Prostate gland (tissue), 2 donors: ENCODE data around the gene EEF1AKMT2.

ENCODE experiments used
- POLR2A ChIP-seq: fragments of 450-650 bp; IDR thresholded peaks from one replicate; pipeline ENCODE4 v1.6.1; 2016; ENCODE audit warnings: antibody characterized with exemption, mild to moderate bottlenecking
- POLR2AphosphoS5 ChIP-seq: sonication (generic); formaldehyde crosslinking; IDR thresholded peaks from one replicate; pipeline ENCODE4 v1.6.1; 2017; ENCODE audit warnings: antibody characterized with exemption
- TF ChIP-seq, protein P1 (sequence below), 4 experiments: fragments of 200-600 bp in 2 of 4; fragments of 450-650 bp in 2 of 4; sonication (generic) in 2 of 4; IDR thresholded peaks; 1 replicate in 3 of 4; 2 replicates in 1 of 4; pipeline ENCODE4 v1.5.1; 2016 to 2019; ENCODE audit warnings: antibody characterized with exemption in 4 of 4, mild to moderate bottlenecking in 2 of 4, moderate library complexity in 2 of 4

DNA sequence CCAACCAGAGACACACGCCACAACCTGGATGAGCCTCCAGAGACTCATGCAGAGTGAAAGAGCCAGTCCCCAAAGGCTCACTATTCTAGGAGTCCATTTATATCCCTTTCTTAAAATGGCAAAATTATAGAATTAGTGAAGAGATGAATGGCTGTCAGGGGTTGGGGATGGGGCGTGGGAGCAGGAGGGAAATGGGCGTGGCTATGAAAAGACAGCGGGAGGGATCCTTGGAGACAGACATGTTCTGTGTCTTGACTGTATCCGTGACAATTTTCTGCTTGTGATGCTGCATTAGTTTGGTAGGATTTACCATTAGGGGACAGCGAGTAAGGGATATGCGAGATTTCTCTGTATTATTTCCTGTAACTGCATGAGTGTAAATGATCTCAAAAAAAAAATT, 80.5 kb downstream of the EEF1AKMT2 start:
- TF ChIP-seq, protein P1, sequence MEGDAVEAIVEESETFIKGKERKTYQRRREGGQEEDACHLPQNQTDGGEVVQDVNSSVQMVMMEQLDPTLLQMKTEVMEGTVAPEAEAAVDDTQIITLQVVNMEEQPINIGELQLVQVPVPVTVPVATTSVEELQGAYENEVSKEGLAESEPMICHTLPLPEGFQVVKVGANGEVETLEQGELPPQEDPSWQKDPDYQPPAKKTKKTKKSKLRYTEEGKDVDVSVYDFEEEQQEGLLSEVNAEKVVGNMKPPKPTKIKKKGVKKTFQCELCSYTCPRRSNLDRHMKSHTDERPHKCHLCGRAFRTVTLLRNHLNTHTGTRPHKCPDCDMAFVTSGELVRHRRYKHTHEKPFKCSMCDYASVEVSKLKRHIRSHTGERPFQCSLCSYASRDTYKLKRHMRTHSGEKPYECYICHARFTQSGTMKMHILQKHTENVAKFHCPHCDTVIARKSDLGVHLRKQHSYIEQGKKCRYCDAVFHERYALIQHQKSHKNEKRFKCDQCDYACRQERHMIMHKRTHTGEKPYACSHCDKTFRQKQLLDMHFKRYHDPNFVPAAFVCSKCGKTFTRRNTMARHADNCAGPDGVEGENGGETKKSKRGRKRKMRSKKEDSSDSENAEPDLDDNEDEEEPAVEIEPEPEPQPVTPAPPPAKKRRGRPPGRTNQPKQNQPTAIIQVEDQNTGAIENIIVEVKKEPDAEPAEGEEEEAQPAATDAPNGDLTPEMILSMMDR (IDR thresholded peaks at IDR 0.05) = no peak
- TF ChIP-seq POLR2AphosphoS5 = no peak
- TF ChIP-seq POLR2A = no peak
